ENCODE measurements around the gene LOXL3.

Gene LOXL3

DNA sequence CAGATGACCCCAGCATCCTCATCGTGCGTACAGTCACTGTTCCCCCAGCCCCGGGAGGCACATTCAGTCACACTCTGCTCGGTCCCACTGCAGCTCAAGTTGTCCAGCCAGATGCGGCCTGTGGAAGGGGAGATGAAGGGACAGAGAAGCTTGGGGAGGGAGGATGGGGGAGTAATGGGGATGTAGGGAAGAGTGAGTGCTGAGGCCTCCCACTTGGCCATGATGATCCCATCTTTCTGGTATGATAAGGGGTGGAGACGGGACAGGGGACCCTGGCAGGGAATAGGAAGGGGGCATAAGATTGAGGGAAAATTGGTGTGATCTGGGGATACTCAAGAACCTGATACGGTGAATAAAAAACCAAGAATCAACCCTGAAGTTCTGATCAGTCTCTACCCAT lies 3.5 kb downstream of the LOXL3 start:
- no peak for DNase-seq

DNA sequence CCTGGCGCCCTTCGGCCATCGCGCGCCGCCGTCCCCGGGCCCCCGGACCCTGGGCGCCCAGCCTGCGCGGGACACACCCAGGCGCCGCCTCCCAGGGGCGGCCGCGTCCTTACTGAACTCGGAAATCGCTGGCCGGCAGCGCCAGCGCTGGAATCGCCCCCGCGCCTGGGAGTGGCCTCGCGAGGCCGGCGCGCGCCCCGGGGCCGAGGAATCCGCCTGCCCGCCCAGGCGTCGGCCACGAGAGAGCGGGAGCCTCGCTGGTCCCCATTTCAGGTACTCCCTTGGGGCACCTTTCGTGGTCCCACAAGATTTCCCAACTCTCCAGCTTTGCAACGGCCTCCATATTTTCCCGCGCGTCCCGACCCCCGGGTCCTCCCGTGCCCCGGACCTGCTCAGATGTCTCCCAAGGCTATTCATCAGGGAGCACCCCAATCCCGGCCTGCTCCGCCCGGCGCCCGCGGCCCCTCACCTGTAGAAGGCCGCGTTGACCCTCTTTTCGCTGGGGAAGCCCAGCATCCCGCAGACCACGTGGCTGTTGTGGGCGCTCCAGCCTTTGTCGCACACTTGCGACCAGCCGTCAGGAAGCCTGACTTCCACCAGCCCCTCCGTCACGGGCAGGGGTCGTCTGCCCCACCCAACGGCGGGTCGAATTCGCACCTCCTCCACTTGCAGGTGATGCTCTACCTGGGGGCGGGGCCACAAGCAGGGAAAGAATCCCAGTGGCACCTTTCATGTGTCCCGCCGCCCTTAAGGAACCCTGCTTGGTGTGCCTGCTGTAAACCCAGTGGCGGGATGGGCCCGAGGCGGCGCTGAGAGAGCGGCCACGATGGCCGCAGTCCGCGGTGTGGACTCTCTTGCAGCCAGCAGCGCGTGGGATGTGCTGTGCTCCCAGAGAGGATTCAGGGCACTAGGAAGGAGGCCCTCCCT lies 4.6 kb downstream of the LOXL3 start:
- no peak for DNase-seq

DNA sequence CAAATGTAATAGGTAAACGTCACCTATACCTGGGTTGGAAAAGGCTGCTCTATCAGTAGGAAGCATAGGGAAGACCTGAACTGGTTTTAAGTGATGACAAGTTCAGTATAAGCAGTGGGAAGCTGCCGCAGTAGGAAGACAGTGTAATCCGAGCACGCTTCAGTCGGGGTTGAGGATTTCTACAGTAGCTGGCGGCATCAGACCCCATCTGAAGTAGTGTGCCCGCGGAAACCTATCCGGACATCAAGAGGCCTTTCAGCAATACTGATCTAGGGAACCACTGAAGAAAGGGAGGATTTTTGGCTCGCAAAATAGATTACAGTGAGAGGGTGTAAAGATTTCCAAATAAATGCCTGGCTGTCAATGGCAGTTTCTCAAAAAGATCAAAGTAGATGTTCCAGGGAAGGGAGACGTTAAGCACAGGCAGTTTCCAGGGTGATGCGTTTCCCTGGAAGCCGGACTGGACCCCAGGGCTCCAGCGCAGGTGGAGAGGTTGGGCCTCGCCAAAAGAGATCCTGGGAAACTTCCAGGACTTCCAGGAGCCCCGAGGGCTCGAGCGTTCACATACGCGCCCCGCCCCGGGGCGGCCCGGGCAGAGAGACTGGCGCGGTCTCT lies 5.3 kb downstream of the LOXL3 start:
- DNase-seq = no peak

DNA sequence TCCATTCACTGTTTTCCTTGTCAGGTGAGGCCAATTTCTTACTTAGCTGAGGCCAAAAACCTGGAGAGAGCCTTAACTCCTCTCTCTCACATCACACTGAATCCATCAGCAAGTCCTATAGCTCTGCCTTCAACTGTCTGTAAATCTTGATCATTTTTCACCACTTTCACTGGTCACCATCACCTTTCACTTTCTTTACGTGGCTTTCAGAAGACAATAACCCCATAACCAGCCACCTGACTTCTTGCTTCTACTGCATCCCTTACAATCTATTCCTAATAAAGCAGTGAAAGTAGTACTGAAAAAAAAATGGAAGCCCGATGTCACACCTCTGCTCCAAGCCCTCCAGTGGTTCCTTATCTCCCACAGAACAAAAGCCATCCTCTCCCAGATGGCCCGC lies 7.7 kb downstream of the LOXL3 start:
- no peak for DNase-seq

DNA sequence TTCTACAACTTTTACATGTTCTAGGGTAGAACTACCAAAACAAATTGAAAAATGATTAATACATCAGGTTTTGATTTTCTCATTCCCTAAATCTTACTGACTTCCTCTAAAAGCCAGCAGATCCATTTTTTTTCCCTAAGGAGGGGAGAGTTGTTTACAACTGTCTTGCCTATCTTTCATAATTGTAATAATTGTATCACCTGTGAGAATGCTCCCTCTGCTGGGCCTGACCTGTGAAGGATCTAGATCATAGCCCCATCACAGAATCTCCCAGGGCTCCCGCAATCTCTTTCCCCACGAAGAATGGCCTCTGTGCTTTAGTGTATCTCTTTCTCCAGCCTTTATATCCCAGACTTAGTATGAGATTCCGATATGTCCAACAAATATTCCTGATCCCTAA lies 9.1 kb downstream of the LOXL3 start:
- DNase-seq = no peak

DNA sequence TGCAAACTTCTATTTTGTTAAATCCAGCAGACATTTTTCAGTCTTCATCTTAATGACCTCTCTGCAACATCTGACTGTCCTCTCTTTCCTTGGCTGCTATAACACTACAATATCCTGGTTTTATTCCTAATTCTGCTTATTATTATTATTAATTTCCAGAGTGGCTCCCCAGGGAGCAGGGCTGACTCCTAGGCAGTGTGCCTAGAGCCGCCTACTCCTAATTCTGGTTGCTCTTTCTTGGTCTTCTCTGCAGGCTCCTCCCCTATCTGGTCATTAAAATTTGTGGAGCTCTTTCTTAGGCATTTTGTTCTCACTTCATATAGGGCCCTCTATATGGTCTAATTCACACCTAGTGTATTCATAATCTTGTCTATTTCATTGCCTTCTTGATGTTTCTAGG lies 10.8 kb downstream of the LOXL3 start:
- no peak for DNase-seq

DNA sequence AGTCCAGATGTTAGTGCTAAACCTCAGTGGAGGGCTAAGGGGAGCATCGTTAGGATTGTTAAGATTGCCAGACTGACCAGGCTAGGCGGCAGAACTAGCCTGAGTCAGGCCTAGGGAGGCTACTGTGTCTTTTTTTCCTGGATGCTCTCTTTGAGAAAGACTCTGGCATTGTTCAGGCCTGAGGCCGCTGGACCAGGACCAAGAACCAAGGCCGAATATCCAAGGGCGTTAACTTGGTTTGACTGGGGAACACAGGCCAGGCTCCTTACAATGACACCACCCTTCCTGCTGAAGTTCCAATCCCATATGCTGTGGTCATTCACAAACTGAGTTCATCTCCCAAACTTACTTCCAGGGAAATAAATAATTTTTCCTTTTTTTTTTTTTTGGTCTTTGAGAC lies 13.5 kb downstream of the LOXL3 start:
- DNase-seq = no peak

DNA sequence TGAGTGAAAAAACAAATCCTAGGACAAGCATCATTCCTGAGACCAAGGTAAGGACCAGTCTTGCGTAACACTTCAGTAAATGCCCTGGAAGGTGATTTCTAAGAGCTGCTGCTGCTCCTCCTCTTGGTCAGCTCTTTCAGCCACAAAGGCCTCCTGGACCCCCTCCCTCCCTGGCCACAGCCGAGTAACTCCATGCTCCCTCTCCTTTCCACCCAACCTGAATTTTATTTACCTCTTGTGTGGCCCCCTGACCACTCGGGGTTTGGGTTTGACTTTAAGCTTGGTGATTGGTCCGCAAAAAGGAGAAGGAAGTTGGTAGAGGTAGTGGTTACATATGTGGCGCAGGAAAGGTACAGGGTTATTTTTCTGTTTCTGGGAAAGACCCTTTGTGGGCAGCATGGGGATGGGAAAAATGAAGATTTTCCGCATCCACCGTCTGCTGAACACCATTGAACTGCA lies 14.8 kb downstream of the LOXL3 start:
- DNase-seq = no peak

DNA sequence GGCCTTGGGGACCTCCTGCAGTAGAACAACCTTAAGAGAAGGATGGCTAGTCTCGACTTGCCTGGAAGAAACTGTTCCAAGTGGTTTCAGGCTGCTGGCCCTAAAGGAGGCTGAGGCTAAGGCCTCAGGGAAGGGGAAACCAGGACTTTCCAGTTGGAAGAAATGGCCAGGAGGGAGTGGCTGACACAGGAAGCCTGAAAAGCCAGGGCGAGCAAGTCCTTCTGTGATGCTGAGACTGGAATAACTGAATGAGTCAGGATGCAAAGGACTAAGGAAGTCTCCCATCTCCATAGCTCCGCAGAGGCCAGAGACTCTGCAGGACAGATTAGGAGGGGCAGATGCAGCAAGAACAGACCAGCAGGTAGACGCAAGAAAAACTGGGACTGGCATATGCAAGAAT lies 16.6 kb downstream of the LOXL3 start:
- no peak for DNase-seq

DNA sequence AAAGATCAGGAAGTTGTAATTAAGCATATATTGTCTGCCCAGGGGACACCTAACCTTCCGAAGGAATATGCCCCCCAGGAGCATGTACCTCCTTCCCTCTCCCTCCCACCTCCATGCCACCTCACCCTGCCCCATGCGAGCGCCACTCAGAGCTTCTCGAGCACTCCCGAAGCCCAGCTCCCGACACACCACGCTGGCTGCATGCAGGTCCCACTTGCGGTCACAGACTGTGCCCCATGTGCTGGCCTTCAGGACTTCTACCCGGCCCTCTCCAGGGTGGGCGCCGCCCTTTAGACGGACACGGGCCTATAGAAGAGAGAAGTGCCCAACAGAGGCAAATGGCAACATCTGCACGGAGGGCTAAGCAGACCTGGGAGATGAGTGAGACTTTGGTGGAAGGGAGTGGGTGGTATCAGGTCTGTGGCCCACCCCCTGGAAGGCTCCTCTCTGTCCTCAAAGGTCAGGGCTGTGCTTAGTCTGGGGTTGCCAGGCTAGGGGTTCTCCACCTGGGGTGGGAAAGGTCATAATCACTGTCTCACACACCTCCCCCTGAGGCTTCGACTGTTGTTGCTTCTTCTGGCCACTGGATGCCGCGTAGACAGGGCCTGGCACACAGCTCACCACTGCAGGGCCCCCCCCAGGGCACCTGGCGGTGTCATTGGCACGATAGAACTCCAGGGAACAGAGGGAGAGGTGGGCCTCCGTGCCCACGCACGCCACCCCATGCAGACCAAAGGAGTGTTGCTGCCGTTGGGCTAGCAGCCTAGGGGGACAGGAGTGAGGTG lies 17.4 kb downstream of the LOXL3 start:
- no peak for DNase-seq

DNA sequence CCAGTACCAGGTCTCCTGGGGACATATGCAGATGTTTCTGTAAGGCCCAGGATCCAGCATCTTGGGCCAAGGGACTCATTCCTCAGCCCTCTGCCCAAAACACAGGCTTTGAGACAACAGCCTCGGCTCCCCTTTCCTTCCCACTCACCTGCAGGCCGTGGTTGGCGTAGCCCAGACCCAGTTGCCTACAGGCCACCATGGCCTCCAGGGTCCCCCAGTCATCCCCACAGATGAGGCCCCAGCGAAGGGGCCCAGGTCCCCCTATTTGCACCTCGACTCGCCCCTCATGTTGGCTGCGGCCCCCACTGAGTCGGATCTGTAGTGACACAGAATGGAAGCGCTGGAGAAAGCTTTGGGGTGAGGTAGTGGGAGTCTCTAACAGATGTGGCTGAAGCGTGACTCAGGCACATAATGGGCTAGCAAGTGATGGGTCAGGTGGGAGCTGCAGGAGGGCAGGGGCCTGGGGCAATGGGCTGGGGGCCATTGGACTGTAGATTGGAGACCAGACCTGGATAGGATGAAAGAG lies 18.2 kb downstream of the LOXL3 start:
- no peak for DNase-seq

DNA sequence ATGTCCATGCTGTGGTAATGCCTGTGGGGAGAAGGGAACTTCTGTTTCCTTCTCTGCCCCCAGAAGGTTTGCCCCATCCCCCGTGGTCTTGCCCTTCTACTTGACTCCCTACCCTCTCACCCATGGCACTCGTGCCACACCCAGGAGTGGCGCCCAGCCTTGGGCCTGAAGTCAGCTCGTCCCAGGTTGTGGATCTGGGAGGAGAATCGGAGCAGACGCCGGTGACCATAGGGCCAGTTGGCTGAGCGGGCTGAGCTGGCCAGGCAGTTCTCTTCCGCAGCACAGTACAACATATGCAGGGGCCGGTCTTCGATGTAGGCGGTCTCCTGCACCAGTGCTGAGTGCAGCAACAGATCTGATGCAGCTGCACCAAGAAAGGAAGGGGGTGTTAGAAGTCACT lies 19.3 kb downstream of the LOXL3 start:
- DNase-seq = no peak

DNA sequence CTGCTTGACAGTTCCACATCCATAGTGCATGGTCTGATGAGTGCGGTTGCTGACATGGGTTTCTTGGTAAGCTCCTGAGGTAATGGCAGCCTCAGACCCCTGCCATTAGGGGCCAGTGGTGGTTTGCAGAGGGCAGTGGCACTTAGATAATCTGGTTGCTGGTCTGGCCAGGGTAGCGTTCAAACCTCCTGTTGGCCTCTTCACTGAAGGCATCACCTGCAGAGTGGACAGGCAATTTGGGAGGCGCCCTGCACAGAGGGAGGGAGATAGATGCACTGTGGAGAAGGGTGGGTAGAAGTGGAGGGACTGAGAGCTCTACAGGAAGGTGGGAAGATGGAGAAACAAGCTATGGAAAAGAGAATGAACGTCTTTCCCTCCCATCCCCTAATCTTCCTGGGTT lies 20.3 kb downstream of the LOXL3 start:
- no peak for DNase-seq

DNA sequence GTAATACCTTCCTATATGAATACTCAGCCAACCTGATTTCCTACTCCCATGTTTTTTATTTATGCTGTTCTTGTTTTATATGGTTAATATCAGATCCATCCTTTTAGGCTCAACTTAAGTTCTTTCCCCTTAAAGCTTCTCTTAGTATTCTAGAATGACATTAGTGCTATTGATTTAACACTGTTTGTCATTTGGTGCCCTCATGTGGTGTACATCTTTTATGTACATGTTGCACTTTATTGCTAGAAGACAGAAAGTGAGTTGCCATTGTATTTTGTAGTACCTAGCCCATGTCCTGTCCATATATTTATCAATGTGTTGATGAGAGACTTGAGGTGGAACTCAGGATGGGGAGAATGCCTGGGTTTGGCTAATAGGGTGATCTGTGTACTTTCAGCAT lies 21.5 kb downstream of the LOXL3 start:
- peak in 2 of 5 experiments; percentile 11 to 76 for DNase-seq

DNA sequence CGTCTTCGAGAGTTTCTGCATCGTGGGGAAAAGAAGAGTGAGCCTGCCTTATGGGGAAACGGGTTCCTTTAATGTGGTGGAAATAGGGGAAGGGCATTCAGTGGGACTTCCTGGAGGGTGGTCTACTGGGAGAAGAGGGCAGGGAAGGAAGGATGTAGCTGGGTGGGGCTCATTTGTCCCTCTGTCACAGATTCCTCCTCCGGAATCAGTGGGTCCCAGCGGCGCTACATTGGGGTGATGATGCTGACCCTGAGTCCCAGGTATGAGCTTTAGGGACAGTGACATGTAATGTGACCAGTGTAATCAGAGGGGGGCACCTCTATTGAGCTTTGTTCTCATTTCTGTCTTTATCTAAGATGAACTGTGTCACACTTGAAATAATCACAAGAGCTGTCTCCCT lies 22.1 kb downstream of the LOXL3 start:
- no peak for DNase-seq

DNA sequence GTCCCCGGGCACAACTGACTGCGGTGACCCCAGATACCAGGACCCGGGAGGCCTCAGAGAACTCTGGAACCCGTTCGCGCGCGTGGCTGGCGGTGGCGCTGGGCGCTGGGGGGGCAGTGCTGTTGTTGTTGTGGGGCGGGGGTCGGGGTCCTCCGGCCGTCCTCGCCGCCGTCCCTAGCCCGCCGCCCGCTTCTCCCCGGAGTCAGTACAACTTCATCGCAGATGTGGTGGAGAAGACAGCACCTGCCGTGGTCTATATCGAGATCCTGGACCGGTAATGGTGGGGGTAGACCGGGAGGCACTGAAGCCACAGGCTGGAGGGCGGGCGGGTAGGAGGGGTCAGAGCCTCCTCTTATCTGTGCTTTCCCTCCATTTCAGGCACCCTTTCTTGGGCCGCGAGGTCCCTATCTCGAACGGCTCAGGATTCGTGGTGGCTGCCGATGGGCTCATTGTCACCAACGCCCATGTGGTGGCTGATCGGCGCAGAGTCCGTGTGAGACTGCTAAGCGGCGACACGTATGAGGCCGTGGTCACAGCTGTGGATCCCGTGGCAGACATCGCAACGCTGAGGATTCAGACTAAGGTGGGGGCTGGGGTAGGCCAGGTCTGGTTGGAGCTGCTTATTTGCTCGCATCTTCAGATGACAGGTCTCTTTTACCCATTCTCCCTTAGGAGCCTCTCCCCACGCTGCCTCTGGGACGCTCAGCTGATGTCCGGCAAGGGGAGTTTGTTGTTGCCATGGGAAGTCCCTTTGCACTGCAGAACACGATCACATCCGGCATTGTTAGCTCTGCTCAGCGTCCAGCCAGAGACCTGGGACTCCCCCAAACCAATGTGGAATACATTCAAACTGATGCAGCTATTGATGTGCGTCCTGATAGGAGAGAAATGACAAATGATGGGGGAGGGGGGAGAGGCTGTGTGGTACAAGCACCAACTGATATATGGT lies 23.2 kb downstream of the LOXL3 start:
- peak in 3 of 5 experiments; percentile 33 to 82 (median 71) for DNase-seq

DNA sequence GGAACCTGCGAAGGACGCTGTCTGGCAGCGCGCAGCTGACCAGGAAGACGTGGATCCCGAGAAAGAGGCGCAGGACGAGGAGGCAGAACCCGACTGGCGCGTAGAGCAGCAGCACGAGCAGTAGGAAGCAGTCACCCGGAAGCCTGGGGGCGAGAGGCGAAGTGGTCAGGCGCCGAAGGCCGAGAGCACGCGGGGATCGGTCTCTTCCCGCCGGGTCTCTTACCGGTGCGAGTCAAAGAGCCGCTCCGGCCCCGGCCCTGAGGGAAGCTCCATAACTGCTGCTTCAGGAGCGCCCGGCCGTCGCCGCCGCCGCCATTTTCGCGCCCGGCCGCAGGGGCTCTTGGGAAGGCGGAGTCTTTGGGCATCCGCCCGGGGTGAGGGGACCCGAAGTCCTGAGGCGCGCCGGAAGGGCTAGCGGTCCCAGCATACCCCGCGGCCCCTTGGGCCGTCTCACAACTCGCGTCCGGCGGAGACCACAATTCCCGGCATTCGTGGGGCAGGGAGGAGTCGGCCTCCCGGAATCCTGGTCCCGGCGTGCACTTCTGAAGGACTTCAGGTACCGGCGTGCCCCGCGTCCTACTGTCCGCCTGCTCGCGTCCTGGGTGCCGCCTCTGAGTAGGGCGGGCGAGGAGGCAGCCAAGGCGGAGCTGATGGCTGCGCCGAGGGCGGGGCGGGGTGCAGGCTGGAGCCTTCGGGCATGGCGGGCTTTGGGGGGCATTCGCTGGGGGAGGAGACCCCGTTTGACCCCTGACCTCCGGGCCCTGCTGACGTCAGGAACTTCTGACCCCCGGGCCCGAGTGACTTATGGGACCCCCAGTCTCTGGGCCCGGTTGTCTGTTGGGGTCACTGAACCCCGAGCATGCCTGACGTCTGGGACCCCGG lies 24.1 kb downstream of the LOXL3 start, which contains the start of the genes AUP1 and HTRA2:
TSS of gene AUP1 (minus strand) at position 350 of the 882 bp plus-strand sequence. CDS start at position 273, 77 bp downstream.
TSS of gene HTRA2 (plus strand) at position 577 of the 882 bp plus-strand sequence. CDS start at position 651, 74 bp downstream.
- DNase-seq = peak; percentile 73 to 97 (median 83)

DNA sequence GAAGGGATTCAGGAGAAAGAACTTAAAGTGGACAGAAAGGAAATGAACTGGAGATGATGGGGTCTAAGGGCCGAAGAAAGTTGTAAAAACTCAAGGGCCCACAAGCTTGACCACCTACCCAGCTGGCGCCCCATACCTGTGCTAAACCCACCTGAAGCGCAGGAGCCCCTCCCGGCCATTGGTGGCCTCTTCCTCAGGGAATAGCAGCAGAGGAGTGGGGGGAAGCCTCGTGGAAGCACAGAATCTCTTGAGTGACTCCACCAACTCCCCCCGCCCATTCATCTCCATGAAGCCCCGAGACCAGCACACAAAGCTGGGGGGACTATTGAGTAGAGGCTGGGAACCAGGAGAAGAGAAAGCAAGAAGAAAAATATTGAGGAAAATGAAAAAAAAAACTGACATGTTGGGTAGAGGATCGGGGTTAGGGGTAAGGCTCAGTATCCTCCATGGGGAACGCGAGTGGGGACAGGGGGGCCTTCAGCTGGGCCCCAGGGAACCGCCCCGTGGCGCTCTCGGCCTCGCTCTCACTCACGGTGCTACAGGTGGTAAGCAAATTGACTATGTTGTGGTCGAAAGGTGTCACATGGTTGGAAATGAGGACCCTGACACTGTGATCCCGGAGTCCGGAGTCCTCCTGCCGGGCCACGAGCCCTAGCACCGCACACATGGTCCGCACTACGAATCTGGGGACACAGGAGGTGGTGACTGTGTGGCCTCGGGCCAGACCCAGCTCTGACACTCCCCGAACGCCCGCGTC lies 25.0 kb downstream of the LOXL3 start:
- peak in 2 of 5 experiments; percentile 22 to 55 for DNase-seq

DNA sequence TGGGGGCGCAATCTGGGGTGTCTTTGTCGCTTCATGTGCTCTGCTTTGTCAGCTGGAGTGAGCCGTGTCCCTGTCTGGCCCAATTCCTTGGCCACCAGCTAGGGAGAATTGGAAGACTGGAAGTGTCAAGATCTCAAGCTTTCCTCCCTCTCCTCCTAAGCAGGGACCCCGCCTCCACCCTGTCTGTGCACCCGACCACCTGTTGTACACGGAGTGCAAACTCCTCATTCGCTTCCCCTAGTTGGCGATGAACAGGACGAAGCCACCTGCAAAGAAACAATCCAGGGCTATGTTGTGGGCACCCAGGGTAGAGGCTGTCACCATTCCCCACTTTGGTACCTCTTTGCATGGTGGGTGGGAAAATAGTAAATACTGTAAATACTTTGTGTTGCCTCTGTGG lies 26.0 kb downstream of the LOXL3 start:
- DNase-seq = no peak
